Measurements from ENCODE around the gene MORC3.
A peak's percentile ranks its signal among the peaks of the same experiment; 100 is the strongest.
"Not testable (repeated sequence)": the region's sequence is repeated elsewhere in the genome, so short reads cannot be mapped to it uniquely, and the experiment has no call there.

Gene MORC3

GRCh38 chr21:36325373-36326010, 5.5 kb downstream of the MORC3 start:
- DNase-seq (ENCODE audit: low read depth in 2 of 2), result no peak

- DNase-seq (ENCODE audit: low read depth in 2 of 2), result peak in 1 of 2 donors; percentile 15
These were observed 10.9 kb downstream of the MORC3 start for GRCh38 chr21:36330904-36331303.

GRCh38 chr21:36337099-36337509, 17.1 kb downstream of the MORC3 start:
- no peak for DNase-seq (ENCODE audit: low read depth in 2 of 2)

- DNase-seq (ENCODE audit: low read depth in 2 of 2), result no peak
These were observed 19.0 kb downstream of the MORC3 start for GRCh38 chr21:36338975-36339374.

DNA sequence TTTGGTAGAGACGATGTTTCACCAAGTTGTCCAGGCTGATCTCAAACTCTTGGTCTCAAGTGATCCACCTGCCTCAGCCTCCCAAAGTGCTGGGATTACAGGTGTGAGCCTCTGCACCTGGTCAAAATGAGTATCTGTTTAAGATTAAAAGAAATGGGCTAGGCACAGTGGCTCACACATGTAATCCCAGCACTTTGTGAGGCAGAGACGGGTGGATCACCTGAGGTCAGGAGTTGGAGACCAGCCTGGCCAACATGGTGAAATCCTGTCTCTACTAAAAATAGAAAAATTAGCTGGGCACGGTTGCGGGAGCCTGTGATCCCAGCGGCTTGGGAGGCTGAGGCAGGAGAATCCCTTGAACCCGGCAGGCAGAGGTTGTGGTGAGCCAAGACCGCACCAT, 22.6 kb downstream of the MORC3 start:
- not testable (repeated sequence) for DNase-seq (ENCODE audit: low read depth in 2 of 2)

DNA sequence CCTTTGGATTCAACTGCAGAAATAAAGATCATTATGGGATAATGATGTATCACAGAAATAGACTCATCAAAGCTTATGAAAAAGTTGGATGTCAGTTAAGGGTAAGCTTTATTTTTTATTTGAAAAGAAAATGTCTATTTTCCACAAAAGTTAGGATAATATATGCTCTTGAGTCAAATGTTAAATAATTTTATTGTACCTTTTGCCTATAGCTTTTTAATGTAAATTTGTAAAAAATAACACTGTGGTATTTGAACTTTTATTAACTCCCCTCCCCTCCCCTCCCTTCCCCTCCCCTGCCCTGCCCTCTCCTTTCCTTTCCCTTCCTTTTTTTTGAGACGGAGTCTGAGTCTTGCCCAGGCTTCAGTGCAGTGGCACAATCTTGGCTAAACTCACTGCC, 24.9 kb downstream of the MORC3 start:
- DNase-seq (ENCODE audit: low read depth in 2 of 2), result no peak

- DNase-seq (ENCODE audit: low read depth in 2 of 2), result no peak
These were observed 27.4 kb downstream of the MORC3 start for GRCh38 chr21:36347278-36347961.

DNA sequence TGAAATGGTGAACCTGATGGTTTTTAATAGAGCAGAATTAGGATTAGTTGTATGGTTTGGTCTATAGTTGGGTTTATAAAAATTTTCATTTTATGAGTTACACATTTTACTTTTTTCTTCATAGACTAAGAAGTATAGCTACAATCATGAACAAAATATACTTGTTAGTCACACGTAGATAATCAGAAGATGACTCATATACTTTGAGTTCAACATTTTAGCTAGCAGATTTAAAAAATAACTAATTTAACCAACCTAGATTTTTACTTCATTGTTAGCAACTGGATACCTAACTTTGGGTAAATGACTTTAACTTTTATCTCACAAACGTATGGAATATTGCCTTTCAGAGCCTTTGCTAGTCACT, 27.9 kb downstream of the MORC3 start:
- no peak for DNase-seq (ENCODE audit: low read depth in 2 of 2)

- no peak for DNase-seq (ENCODE audit: low read depth in 2 of 2)
These were observed 29.3 kb downstream of the MORC3 start for GRCh38 chr21:36349315-36349714.

- no peak for DNase-seq (ENCODE audit: low read depth in 2 of 2)
These were observed 30.4 kb downstream of the MORC3 start for GRCh38 chr21:36350282-36350910.

GRCh38 chr21:36354918-36355680, 35.1 kb downstream of the MORC3 start:
- DNase-seq (ENCODE audit: low read depth in 2 of 2), result no peak

DNA sequence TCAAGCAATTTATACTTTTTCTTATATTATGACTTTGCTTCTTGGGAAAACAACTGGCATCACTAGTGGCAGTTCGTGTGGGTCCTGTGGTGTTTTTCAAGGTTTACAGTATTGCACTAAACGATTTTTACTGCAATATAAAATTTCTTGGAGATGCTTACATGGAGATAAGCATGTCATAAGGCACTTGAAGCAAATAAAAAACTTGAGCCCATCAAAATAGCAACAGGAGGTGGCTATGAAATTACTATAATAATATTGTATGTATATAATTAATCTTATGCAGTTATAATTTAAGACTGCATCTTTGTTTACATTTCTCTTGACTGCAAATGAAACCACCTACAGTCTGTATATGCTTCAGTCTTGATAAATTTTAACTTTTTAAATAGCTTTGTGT, 35.9 kb downstream of the MORC3 start:
- DNase-seq (ENCODE audit: low read depth in 2 of 2), result no peak

GRCh38 chr21:36359185-36359584, 39.2 kb downstream of the MORC3 start:
- no peak for DNase-seq (ENCODE audit: low read depth in 2 of 2)

DNA sequence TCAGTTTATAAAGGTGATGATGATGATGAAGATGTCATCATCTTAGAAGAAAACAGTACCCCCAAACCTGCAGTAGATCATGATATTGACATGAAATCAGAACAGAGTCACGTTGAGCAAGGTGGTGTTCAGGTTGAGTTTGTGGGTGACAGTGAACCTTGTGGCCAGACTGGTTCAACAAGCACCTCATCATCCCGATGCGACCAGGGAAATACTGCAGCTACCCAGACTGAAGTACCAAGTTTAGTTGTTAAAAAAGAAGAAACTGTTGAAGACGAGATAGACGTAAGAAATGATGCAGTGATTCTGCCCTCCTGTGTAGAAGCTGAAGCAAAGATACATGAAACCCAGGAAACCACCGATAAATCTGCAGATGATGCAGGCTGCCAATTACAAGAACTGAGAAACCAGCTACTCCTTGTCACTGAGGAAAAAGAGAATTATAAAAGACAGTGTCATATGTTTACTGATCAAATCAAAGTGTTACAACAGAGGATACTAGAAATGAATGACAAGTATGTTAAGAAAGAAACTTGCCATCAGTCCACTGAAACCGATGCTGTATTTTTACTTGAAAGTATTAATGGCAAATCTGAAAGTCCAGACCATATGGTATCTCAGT, 49.2 kb downstream of the MORC3 start:
- DNase-seq (ENCODE audit: low read depth in 2 of 2), result no peak

- DNase-seq (ENCODE audit: low read depth in 2 of 2), result no peak
These were observed 56.0 kb downstream of the MORC3 start for GRCh38 chr21:36375994-36376393.

DNA sequence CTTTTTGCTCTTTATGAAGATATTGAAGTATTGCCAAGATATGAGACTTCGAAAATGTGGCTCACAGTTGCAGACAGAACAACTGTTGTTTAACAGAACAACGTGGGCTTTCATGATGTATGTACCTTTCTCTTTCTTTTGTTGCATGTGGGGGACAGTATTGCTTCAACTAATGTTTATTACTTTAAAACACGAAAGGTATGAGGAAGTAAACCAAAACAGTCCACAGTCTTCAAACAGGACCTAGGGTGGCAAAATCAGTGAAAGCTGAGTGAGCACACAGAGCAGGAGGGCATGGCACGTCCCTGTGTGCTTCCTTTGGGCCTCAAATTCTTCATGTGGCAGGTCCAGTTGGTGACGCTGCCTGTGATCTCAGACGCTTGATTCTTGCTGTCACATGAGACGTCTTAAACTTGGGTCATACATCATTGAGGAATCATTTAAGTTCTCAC, 57.4 kb downstream of the MORC3 start:
- no peak for DNase-seq (ENCODE audit: low read depth in 2 of 2)

DNA sequence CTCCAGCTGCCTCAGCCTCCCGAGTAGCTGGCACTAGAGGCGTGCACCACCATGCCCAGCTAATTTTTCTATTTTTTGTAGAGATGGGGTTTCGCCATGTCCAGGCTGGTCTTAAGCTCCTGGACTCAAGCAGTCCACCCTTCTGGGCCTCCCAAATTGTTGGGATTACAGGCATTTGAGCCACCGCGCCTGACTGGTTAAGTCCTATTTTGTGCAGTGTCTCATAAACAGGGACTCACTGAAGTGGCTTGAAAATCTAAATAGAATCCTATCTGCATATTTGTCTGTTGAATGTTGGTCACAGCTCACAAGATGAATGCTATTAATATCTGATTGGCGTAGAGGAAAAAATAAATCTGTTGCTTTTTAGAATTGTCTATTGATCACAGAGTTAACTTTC, 59.3 kb downstream of the MORC3 start:
- no peak for DNase-seq (ENCODE audit: low read depth in 2 of 2)

DNA sequence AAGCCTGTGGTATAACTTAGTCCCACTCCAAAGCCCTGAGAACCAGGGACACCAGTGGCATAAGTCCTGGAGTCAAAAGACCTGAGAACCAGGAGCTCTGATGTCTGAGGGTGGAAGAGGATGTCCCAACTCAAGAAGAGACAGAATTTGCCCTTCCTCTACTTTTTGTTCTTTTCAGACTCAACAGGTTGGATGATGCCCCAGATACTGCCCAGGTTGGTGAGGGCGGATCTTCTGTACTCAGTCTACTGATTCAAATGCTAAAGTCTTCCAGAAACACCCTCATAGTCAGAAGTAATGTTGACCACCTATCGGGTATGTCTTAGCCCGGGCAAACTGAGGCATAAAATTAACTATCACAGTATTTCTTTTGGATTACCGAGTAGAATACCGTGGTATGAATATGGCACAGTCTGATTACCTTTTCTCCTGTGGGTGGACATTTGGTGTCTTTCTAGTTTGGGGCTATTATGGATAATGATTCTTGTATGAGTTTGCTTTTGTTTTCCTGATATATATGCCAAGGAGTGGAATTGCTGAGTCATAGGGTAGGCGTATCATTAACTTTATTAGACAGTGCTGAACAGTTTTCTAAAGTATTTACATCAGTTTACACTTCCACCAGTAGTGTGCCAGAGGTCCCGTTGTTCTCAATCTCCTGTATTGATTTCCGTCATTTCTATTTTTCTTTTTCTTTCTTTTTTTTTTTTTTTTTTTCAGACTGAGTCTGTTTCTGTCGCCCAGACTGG, 62.0 kb downstream of the MORC3 start:
- DNase-seq (ENCODE audit: low read depth in 2 of 2), result no peak

GRCh38 chr21:36382722-36383121, 62.7 kb downstream of the MORC3 start:
- DNase-seq (ENCODE audit: low read depth in 2 of 2), result not testable (repeated sequence)

DNA sequence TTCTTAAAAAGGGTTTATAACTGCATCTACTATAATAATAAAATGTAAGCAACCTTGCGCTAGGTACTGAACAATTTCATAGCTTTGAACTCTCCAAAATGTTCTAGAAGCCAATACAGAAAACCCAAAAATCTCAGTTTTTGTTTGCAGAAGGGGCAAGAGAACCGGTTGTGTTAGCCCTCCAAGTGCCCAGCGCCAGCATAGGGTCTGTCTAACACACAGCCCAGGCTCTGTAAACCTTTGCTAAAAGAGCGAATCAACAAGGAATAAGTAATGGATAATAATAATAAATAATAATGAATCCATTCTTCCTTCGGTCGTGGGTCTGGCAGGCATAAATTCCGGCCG, 64.9 kb downstream of the MORC3 start:
- DNase-seq (ENCODE audit: low read depth in 2 of 2), result no peak

All from stimulated activated CD8-positive, alpha-beta memory T cell treated with anti-CD3 and anti-CD28 coated beads, Interleukin-2, amount 100 ng/mL, for 48 hours (primary cell).